ENCODE results near the gene MRPL36. TPM values are rescaled to one million over a fixed set of nuclear protein-coding genes. Genes with fewer than 3 reads are reported as not detected.
A peak's percentile ranks its signal among the peaks of the same experiment; 100 is the strongest.

Gene MRPL36
- total and polyA plus RNA-seq, 2 donors from 2014 or later = 29.6 to 96.7 TPM

GRCh38 chr5:1759378-1759970 is 40.2 kb downstream of the MRPL36 start:
- peaks cover 3% of the 10 kb centered on the region for H3K27me3 ChIP-seq (ENCODE audit: control insufficient read depth, insufficient read depth, low read length)
- no peak for TF ChIP-seq CTCF (IDR thresholded peaks at IDR 0.05; ENCODE audit: borderline replicate concordance, extremely low read depth, insufficient read depth)
- intact Hi-C loops (cut with DNase I) = no loop called here
- no peaks in the 10 kb centered on the region for H3K36me3 ChIP-seq (ENCODE audit: control insufficient read depth in 2 of 3, insufficient read depth in 3 of 3, low read length in 3 of 3)
- no peak overlapping the region for H3K9ac ChIP-seq (ENCODE audit: low read length in 3 of 3)
- H3K9me3 ChIP-seq (ENCODE audit: control insufficient read depth in 2 of 3, insufficient read depth in 1 of 3, low read length in 3 of 3) = no peaks in the 10 kb centered on the region
- H3K4me3 ChIP-seq (ENCODE audit: low read length in 3 of 3) = no peak overlapping the region
- peak in 1 of 5 donors; percentile 8 for DNase-seq
- FAIRE-seq = no peak
- H3K27ac ChIP-seq (ENCODE audit: low read depth in 2 of 2, low read length in 2 of 2) = no peak overlapping the region
- H3K4me1 ChIP-seq (ENCODE audit: control insufficient read depth in 2 of 3, insufficient read depth in 2 of 3, low read depth in 1 of 3, low read length in 3 of 3) = no peaks in the 10 kb centered on the region

GRCh38 chr5:1758574-1758973 is 41.1 kb downstream of the MRPL36 start:
- Histone ChIP-seq H3K4me3 (ENCODE audit: low read length in 3 of 3) (no peak overlapping the region), H3K9me3 (ENCODE audit: control insufficient read depth in 2 of 3, insufficient read depth in 1 of 3, low read length in 3 of 3) (no peaks in the 10 kb centered on the region), H3K9ac (ENCODE audit: low read length in 3 of 3) (no peak overlapping the region), H3K4me1 (ENCODE audit: control insufficient read depth in 2 of 3, insufficient read depth in 2 of 3, low read depth in 1 of 3, low read length in 3 of 3) (no peaks in the 10 kb centered on the region), H3K27me3 (ENCODE audit: control insufficient read depth, insufficient read depth, low read length) (peaks cover 3% of the 10 kb centered on the region), H3K27ac (ENCODE audit: low read depth in 2 of 2, low read length in 2 of 2) (no peak overlapping the region), H3K36me3 (ENCODE audit: control insufficient read depth in 2 of 3, insufficient read depth in 3 of 3, low read length in 3 of 3) (no peaks in the 10 kb centered on the region)
- no peak for FAIRE-seq
- TF ChIP-seq CTCF (IDR thresholded peaks at IDR 0.05; ENCODE audit: borderline replicate concordance, extremely low read depth, insufficient read depth) = no peak
- intact Hi-C loops (cut with DNase I) = no loop called here
- no peak for DNase-seq

- FAIRE-seq = no peak
- H3K27me3 ChIP-seq (ENCODE audit: control insufficient read depth, insufficient read depth, low read length) = peaks cover 2% of the 10 kb centered on the region
- no peaks in the 10 kb centered on the region for H3K4me1 ChIP-seq (ENCODE audit: control insufficient read depth in 2 of 3, insufficient read depth in 2 of 3, low read depth in 1 of 3, low read length in 3 of 3)
- H3K4me3 ChIP-seq (ENCODE audit: low read length in 3 of 3) = no peak overlapping the region
- no peak overlapping the region for H3K9ac ChIP-seq (ENCODE audit: low read length in 3 of 3)
- no peaks in the 10 kb centered on the region for H3K36me3 ChIP-seq (ENCODE audit: control insufficient read depth in 2 of 3, insufficient read depth in 3 of 3, low read length in 3 of 3)
- intact Hi-C loops (cut with DNase I) = no loop called here
- no peak for TF ChIP-seq CTCF (IDR thresholded peaks at IDR 0.05; ENCODE audit: borderline replicate concordance, extremely low read depth, insufficient read depth)
- H3K9me3 ChIP-seq (ENCODE audit: control insufficient read depth in 2 of 3, insufficient read depth in 1 of 3, low read length in 3 of 3) = no peaks in the 10 kb centered on the region
- DNase-seq = peak in 2 of 5 donors; percentile 6 to 32
- H3K27ac ChIP-seq (ENCODE audit: low read depth in 2 of 2, low read length in 2 of 2) = no peak overlapping the region
Measured at GRCh38 chr5:1757511-1757910, 42.1 kb downstream of the MRPL36 start.

GRCh38 chr5:1756481-1756880 is 43.2 kb downstream of the MRPL36 start:
- Histone ChIP-seq H3K27me3 (ENCODE audit: control insufficient read depth, insufficient read depth, low read length) (no peaks in the 10 kb centered on the region), H3K9me3 (ENCODE audit: control insufficient read depth in 2 of 3, insufficient read depth in 1 of 3, low read length in 3 of 3) (no peaks in the 10 kb centered on the region), H3K9ac (ENCODE audit: low read length in 3 of 3) (no peak overlapping the region), H3K4me1 (ENCODE audit: control insufficient read depth in 2 of 3, insufficient read depth in 2 of 3, low read depth in 1 of 3, low read length in 3 of 3) (no peaks in the 10 kb centered on the region), H3K36me3 (ENCODE audit: control insufficient read depth in 2 of 3, insufficient read depth in 3 of 3, low read length in 3 of 3) (no peaks in the 10 kb centered on the region), H3K27ac (ENCODE audit: low read depth in 2 of 2, low read length in 2 of 2) (no peak overlapping the region), H3K4me3 (ENCODE audit: low read length in 3 of 3) (no peak overlapping the region)
- DNase-seq = peak in 2 of 5 donors; percentile 0 to 7
- no peak for FAIRE-seq
- intact Hi-C loops (cut with DNase I) = no loop called here
- no peak for TF ChIP-seq CTCF (IDR thresholded peaks at IDR 0.05; ENCODE audit: borderline replicate concordance, extremely low read depth, insufficient read depth)
